ENCODE measurements around the gene PWWP2B.

Gene PWWP2B

DNA sequence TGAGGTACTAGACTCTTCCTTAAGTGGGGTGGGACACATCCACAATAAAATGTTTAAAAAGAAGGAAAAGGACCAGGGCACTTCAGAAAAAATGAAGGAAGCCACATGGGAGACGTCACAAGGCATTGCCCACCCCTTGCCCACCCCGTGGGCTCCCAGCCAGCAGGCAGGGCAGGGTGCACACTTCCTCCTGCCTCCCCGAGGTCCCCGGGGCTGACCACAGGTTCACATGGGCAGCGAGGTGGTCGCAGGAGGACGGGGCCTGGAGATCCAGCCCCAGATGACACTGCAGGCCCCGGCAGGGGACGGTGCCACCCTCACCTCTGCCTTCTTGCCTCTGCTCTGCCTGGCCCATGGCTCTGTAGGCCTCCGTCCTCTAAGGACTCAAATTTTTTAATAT, 45.6 kb downstream of the PWWP2B start:
- H3K4me3 ChIP-seq (ENCODE audit: insufficient read depth, low read length, poor library complexity, severe bottlenecking) = no peak overlapping the region
- no peak overlapping the region for H3K27ac ChIP-seq (ENCODE audit: low read depth, low read length)
- no peaks in the 10 kb centered on the region for H3K27me3 ChIP-seq (ENCODE audit: low read length)
- no peak overlapping the region for H3K4me2 ChIP-seq (ENCODE audit: low read depth, low read length, poor library complexity, severe bottlenecking)
- no peaks in the 10 kb centered on the region for H3K9me3 ChIP-seq (ENCODE audit: insufficient read depth, low read length)
- no peak for TF ChIP-seq EZH2phosphoT487 (conservative IDR thresholded peaks at IDR 0.05; ENCODE audit: low read length)
- TF ChIP-seq, protein P1, sequence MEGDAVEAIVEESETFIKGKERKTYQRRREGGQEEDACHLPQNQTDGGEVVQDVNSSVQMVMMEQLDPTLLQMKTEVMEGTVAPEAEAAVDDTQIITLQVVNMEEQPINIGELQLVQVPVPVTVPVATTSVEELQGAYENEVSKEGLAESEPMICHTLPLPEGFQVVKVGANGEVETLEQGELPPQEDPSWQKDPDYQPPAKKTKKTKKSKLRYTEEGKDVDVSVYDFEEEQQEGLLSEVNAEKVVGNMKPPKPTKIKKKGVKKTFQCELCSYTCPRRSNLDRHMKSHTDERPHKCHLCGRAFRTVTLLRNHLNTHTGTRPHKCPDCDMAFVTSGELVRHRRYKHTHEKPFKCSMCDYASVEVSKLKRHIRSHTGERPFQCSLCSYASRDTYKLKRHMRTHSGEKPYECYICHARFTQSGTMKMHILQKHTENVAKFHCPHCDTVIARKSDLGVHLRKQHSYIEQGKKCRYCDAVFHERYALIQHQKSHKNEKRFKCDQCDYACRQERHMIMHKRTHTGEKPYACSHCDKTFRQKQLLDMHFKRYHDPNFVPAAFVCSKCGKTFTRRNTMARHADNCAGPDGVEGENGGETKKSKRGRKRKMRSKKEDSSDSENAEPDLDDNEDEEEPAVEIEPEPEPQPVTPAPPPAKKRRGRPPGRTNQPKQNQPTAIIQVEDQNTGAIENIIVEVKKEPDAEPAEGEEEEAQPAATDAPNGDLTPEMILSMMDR (IDR thresholded peaks at IDR 0.05; ENCODE audit: insufficient read depth, low read length, poor library complexity, severe bottlenecking) = no peak
- H2AFZ ChIP-seq (ENCODE audit: low read depth, low read length, severe bottlenecking) = no peak overlapping the region
- H4K20me1 ChIP-seq (ENCODE audit: low read depth, low read length) = no peaks in the 10 kb centered on the region
- H3K36me3 ChIP-seq (ENCODE audit: low read length) = no peaks in the 10 kb centered on the region
- no peaks in the 10 kb centered on the region for H3F3A ChIP-seq (ENCODE audit: insufficient read depth)
- H3K9me2 ChIP-seq (replicated peaks; ENCODE audit: insufficient read depth, low read length) = no peaks in the 10 kb centered on the region
- no peaks in the 10 kb centered on the region for H3K79me2 ChIP-seq (ENCODE audit: insufficient read depth, low read length)
- H3K9ac ChIP-seq (ENCODE audit: low read length) = no peak overlapping the region

DNA sequence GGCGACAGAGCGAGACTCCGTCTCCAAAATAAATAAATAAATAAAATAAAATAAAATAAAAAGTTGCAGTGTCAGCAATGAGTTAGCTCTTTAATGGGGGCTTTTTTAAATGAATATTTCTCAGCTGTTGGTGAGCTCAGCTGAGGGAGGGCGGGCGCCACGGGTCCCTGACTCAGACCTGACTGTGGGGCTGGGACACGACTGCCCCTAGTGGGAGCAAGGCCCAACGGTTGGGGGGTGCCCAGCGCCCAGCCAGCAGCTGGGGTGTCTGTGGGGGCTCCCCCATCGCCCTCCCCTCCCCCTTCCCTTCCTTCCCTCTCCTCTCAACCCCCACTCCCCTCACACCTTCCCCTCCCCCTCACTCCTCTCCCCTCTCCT, 46.6 kb downstream of the PWWP2B start:
- H3K79me2 ChIP-seq (ENCODE audit: insufficient read depth, low read length) = no peaks in the 10 kb centered on the region
- no peaks in the 10 kb centered on the region for H3K27me3 ChIP-seq (ENCODE audit: low read length)
- H3K9ac ChIP-seq (ENCODE audit: low read length) = no peak overlapping the region

DNA sequence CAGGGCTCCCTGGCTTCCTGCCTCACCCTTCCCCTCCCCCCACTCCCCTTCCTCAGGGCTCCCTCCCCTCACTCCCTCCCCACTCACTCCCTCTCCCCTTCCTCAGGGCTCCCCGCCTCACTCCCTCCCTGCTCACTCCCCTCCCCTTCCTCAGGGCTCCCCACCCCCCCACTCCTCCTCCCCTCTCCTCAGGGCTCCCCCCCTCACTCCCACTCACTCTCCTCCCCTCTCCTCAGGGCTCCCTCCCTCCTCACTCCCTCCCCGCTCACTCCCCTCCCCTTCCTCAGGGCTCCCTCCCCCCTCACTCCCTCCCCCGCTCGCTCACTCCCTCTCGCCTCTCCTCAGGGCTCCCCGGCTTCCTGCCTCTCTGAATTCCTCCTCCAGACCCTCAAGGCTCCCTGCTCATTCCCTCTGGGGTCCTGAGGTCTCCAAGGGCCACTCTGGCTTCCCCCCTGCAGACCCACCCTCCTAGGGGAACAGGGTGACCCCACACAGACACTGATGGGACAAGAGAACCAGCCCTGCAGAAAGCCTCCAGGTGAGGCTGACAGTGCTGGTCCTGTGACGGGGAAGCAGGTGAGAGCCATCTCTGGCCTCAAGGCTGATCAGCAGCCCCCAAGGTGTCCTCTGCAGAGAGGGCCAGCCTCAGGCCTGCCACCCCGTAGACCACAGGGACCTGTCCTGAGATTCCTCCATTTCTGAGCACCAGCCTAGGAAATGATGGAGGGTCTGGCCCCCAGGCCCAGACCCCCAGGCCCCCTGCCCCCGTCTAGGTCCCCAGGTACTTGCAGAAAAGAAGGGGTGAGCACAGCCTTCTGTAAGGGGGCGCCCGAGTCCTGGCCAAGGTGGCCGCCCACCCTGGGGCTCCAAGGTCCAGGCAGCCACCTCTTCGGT, 47.2 kb downstream of the PWWP2B start:
- TF ChIP-seq EZH2phosphoT487 (conservative IDR thresholded peaks at IDR 0.05; ENCODE audit: low read length) = no peak
- TF ChIP-seq, protein P1 (IDR thresholded peaks at IDR 0.05; ENCODE audit: insufficient read depth, low read length, poor library complexity, severe bottlenecking) = no peak
- Histone ChIP-seq H3K36me3 (ENCODE audit: low read length) (no peaks in the 10 kb centered on the region), H3K4me3 (ENCODE audit: insufficient read depth, low read length, poor library complexity, severe bottlenecking) (no peak overlapping the region), H3K27me3 (ENCODE audit: low read length) (no peaks in the 10 kb centered on the region), H3K9ac (ENCODE audit: low read length) (no peak overlapping the region), H3F3A (ENCODE audit: insufficient read depth) (no peaks in the 10 kb centered on the region), H3K27ac (ENCODE audit: low read depth, low read length) (no peak overlapping the region), H4K20me1 (ENCODE audit: low read depth, low read length) (no peaks in the 10 kb centered on the region), H3K9me3 (ENCODE audit: insufficient read depth, low read length) (no peaks in the 10 kb centered on the region), H3K4me2 (ENCODE audit: low read depth, low read length, poor library complexity, severe bottlenecking) (no peak overlapping the region), H3K79me2 (ENCODE audit: insufficient read depth, low read length) (no peaks in the 10 kb centered on the region), H3K9me2 (replicated peaks; ENCODE audit: insufficient read depth, low read length) (no peaks in the 10 kb centered on the region), H2AFZ (ENCODE audit: low read depth, low read length, severe bottlenecking) (no peak overlapping the region)

More for the DNA sequence above, 46.6 kb downstream of the PWWP2B start:
- TF ChIP-seq, protein P1 (IDR thresholded peaks at IDR 0.05; ENCODE audit: insufficient read depth, low read length, poor library complexity, severe bottlenecking) = peak; percentile 13
- TF ChIP-seq EZH2phosphoT487 (conservative IDR thresholded peaks at IDR 0.05; ENCODE audit: low read length) = no peak
- H3K9me3 ChIP-seq (ENCODE audit: insufficient read depth, low read length) = no peaks in the 10 kb centered on the region
- no peak overlapping the region for H3K4me3 ChIP-seq (ENCODE audit: insufficient read depth, low read length, poor library complexity, severe bottlenecking)
- H4K20me1 ChIP-seq (ENCODE audit: low read depth, low read length) = no peaks in the 10 kb centered on the region
- no peak overlapping the region for H3K4me2 ChIP-seq (ENCODE audit: low read depth, low read length, poor library complexity, severe bottlenecking)
- no peaks in the 10 kb centered on the region for H3F3A ChIP-seq (ENCODE audit: insufficient read depth)
- no peaks in the 10 kb centered on the region for H3K9me2 ChIP-seq (replicated peaks; ENCODE audit: insufficient read depth, low read length)
- no peak overlapping the region for H2AFZ ChIP-seq (ENCODE audit: low read depth, low read length, severe bottlenecking)
- no peak overlapping the region for H3K27ac ChIP-seq (ENCODE audit: low read depth, low read length)
- no peaks in the 10 kb centered on the region for H3K36me3 ChIP-seq (ENCODE audit: low read length)

Measured in SU-DHL-6 (cell line).